Liver (tissue), 3 donors: Measurements from ENCODE around the gene SLC38A7.

Source experiments
- ATF3 ChIP-seq: IDR thresholded peaks from 2 replicates; pipeline ENCODE4 v1.6.1; 2016; ENCODE audit warnings: antibody characterized with exemption
- CTCF ChIP-seq: fragments of 150-350 bp; IDR thresholded peaks from 2 replicates; pipeline ENCODE4 v1.5.1; 2017; ENCODE audit warnings: improper control_type of control experiment, low read depth, low read length; ENCODE audit not compliant: missing input control
- EGR1 ChIP-seq, 2 donors: IDR thresholded peaks; 2 replicates each; pipeline ENCODE4 v1.6.1; 2016 to 2018; ENCODE audit warnings: antibody characterized with exemption in 2 of 2, low read depth in 2 of 2
- FOXA1 ChIP-seq: IDR thresholded peaks from 2 replicates; pipeline ENCODE4 v1.6.1; 2016; ENCODE audit warnings: antibody characterized with exemption
- MAX ChIP-seq: IDR thresholded peaks from 2 replicates; pipeline ENCODE4 v1.6.1; 2016; ENCODE audit warnings: antibody characterized with exemption
- REST ChIP-seq: IDR thresholded peaks from 2 replicates; pipeline ENCODE4 v1.6.1; 2016; ENCODE audit warnings: antibody characterized with exemption, mild to moderate bottlenecking
- RXRA ChIP-seq, 2 donors: IDR thresholded peaks; 2 replicates each; pipeline ENCODE4 v1.6.1; 2017 to 2018; ENCODE audit warnings: antibody characterized with exemption in 2 of 2, mild to moderate bottlenecking in 1 of 2
- ZBTB33 ChIP-seq: IDR thresholded peaks from 2 replicates; pipeline ENCODE4 v1.6.1; 2016; ENCODE audit warnings: antibody characterized with exemption
- donor health status: healthy.
- donor health status: healthy.

- TF ChIP-seq CTCF = no peak
- no peak for TF ChIP-seq MAX
- TF ChIP-seq ATF3 = no peak
- TF ChIP-seq EGR1 (IDR thresholded peaks at IDR 0.05; ENCODE audit: low read depth in 2 of 2) = no peak
- TF ChIP-seq ZBTB33 = no peak
- no peak for TF ChIP-seq RXRA (IDR thresholded peaks at IDR 0.05)
- TF ChIP-seq REST = no peak
- no peak for TF ChIP-seq FOXA1
Observed at GRCh38 chr16:58716468-58716867, 31.9 kb upstream of the SLC38A7 start.
